GM12878 (cell line): ENCODE results near the gene OTX2. TPM values are rescaled to one million over a fixed set of nuclear protein-coding genes. Genes with fewer than 3 reads are reported as not detected.

Experiments
- ATAC-seq: fragments of 200-7000 bp; cut with Tn5 transposase; 3 replicates; pipeline ENCODE4 v1.9.1; 2020; ENCODE audit warnings: mild to moderate bottlenecking, moderate library complexity
- BruUV-seq: library from RNA; stranded (reverse); fragments of 400-500 nt; replicated peaks from 2 replicates; lab custom pipeline; 2021; lab: Mats Ljungman, UMichigan
- CTCF ChIA-PET: fragments of 300-600 bp; sonication (Branson Sonifier 250); formaldehyde crosslinking; extraction: SDS; loops from one replicate; lab custom pipeline; 2021; ENCODE audit warnings: inconsistent platforms; lab: Yijun Ruan, JAX
- POLR2A ChIA-PET: fragments of 350-600 bp; formaldehyde crosslinking; extraction: SDS; loops from one replicate; lab custom pipeline; 2021; ENCODE audit warnings: inconsistent platforms; lab: Charles Lee
- RAD21 ChIA-PET: fragments of 300-600 bp; sonication (Branson Sonifier 250); formaldehyde crosslinking; loops from one replicate; lab custom pipeline; 2023; ENCODE audit warnings: antibody characterized with exemption; ENCODE audit not compliant: unreplicated experiment; lab: Charles Lee
- SMC1A ChIA-PET: fragments of 300-600 bp; sonication (Branson Sonifier 250); formaldehyde crosslinking; loops from one replicate; lab custom pipeline; 2023; ENCODE audit not compliant: unreplicated experiment, uncharacterized antibody; lab: Charles Lee
- DNase-seq: peaks from one replicate; pipeline ENCODE4 v3.0.0-alpha.2; 2011; ENCODE audit warnings: low read depth, low spot score
- FAIRE-seq: peaks from 3 replicates; lab custom pipeline; 2011; peaks lifted over from hg19 to GRCh38; lab: Jason Lieb, UNC
- H2AFZ ChIP-seq: 2 replicates; pipeline ENCODE4 v1.6.0; 2011; ENCODE audit warnings: low read depth, low read length, control low read depth; ENCODE audit not compliant: control insufficient read depth
- H3K27ac ChIP-seq: 2 replicates; pipeline ENCODE4 v1.5.1; 2011; ENCODE audit warnings: control low read depth; ENCODE audit not compliant: control insufficient read depth, insufficient read depth
- H3K27me3 ChIP-seq, 2 experiments: replicated peaks in 1 of 2; 2 replicates each; pipeline versions ENCODE4 v1.6.0 to v1.6.1; 2011; ENCODE audit warnings: low read length in 1 of 2; ENCODE audit not compliant: control insufficient read depth in 2 of 2, insufficient read depth in 2 of 2
- H3K36me3 ChIP-seq, 2 experiments: 2 replicates each; pipeline ENCODE4 v1.5.1; 2011; ENCODE audit warnings: low read length in 1 of 2; ENCODE audit not compliant: control insufficient read depth in 2 of 2, insufficient read depth in 2 of 2
- H3K4me1 ChIP-seq: 2 replicates; pipeline ENCODE4 v1.6.1; 2011; ENCODE audit warnings: mild to moderate bottlenecking, low read length, moderate library complexity, mixed read lengths; ENCODE audit not compliant: control insufficient read depth, insufficient read depth
- H3K4me2 ChIP-seq: 2 replicates; pipeline ENCODE4 v1.6.0; 2011; ENCODE audit warnings: control low read depth; ENCODE audit not compliant: control insufficient read depth, insufficient read depth
- H3K4me3 ChIP-seq: fragments of 200-600 bp; sonication (generic); 2 replicates; pipeline ENCODE4 v1.5.1; 2016
- H3K79me2 ChIP-seq: 2 replicates; pipeline ENCODE4 v1.6.0; 2011; ENCODE audit warnings: low read length; ENCODE audit not compliant: control insufficient read depth, insufficient read depth
- H3K9ac ChIP-seq: 2 replicates; pipeline ENCODE4 v1.8.0; 2011; ENCODE audit warnings: low read length, control low read depth, mixed read lengths; ENCODE audit not compliant: control insufficient read depth, insufficient read depth
- H3K9me3 ChIP-seq: replicated peaks from 3 replicates; pipeline ENCODE4 v1.5.1; 2011; ENCODE audit warnings: mild to moderate bottlenecking, low read length; ENCODE audit not compliant: control insufficient read depth, insufficient read depth
- H4K20me1 ChIP-seq: 2 replicates; pipeline ENCODE4 v1.6.0; 2011; ENCODE audit not compliant: control insufficient read depth, insufficient read depth
- E2F8 ChIP-seq: fragments of 450-650 bp; IDR thresholded peaks from 2 replicates; pipeline ENCODE4 v1.6.1; 2018; ENCODE audit warnings: mild to moderate bottlenecking, low read depth, moderate library complexity; ENCODE audit not compliant: partially characterized antibody
- ESRRA ChIP-seq: IDR thresholded peaks from 2 replicates; pipeline ENCODE4 v1.6.1; 2012; ENCODE audit warnings: mild to moderate bottlenecking, low read length, improper control_type of control experiment
- IRF5 ChIP-seq: fragments of 450-650 bp; IDR thresholded peaks from 2 replicates; pipeline ENCODE4 v1.6.1; 2017; ENCODE audit warnings: borderline replicate concordance
- NFIC ChIP-seq: IDR thresholded peaks from 2 replicates; pipeline ENCODE4 v1.6.1; 2012; ENCODE audit warnings: low read depth, mild to moderate bottlenecking, inconsistent platforms, low read length, moderate library complexity
- NFYA ChIP-seq: IDR thresholded peaks from 2 replicates; pipeline ENCODE4 v1.6.1; 2011; ENCODE audit warnings: low read depth, mild to moderate bottlenecking, low read length, improper control_type of control experiment, borderline replicate concordance
- RBBP5 ChIP-seq: fragments of 200-600 bp; sonication (generic); conservative IDR thresholded peaks from 2 replicates; pipeline ENCODE4 v1.6.1; 2016
- YY1 ChIP-seq: IDR thresholded peaks from 2 replicates; pipeline ENCODE4 v1.6.1; 2011; ENCODE audit warnings: low read depth, mild to moderate bottlenecking, low read length
- ZSCAN29 ChIP-seq: fragments of 450-650 bp; IDR thresholded peaks from 2 replicates; pipeline ENCODE4 v1.6.1; 2017; ENCODE audit warnings: mild to moderate bottlenecking, moderate library complexity
- ZZZ3 ChIP-seq: IDR thresholded peaks from 2 replicates; pipeline ENCODE4 v1.6.1; 2011; ENCODE audit warnings: low read depth; ENCODE audit not compliant: control insufficient read depth, insufficient read length
- WGBS: methylation state at CpG from one replicate; pipeline ENCODE4 v1.1.6; 2016; ENCODE audit warnings: low lambda C conversion rate; ENCODE audit not compliant: insufficient replicate concordance, insufficient coverage; ENCODE audit errors: missing lambda C conversion rate; 5-methylcytosine and 5-hydroxymethylcytosine counted together
- in situ Hi-C: fragments of 300-500 bp; cut with MboI; formaldehyde crosslinking; loops from 9 replicates; pipeline ENCODE4 v1.14.3; 2018; ENCODE audit warnings: mixed read lengths
- intact Hi-C: fragments of 100-400 bp; cut with micrococcal nuclease; formaldehyde crosslinking; loops from one replicate; pipeline ENCODE4 v1.14.2; 2022; ENCODE audit not compliant: unreplicated experiment
- polyA plus RNA-seq, 11 experiments: library from polyadenylated mRNA; depleted of rRNA in 4 of 11; unstranded in 6 of 11; stranded (reverse) in 5 of 11; fragments of >200 nt; fragmentation: Nextera tagmentation in 4 of 11; fragmentation: Illumina TruSeq in 1 of 11; extraction: Ambion mirVana in 4 of 11; extraction: Trizol in 1 of 11; gene quantifications; 1 replicate in 1 of 11; 2 replicates in 10 of 11; pipeline versions ENCODE4 v1.2.1 to v1.2.3, GENCODE V29; 2011 to 2016; ENCODE audit warnings: inconsistent platforms in 2 of 11, missing spikeins in 2 of 11, low read depth in 1 of 11
- total RNA-seq, 4 experiments: library from RNA; depleted of rRNA in 3 of 4; stranded (reverse); fragments of >200 nt in 3 of 4; fragmentation: Illumina TruSeq in 1 of 4; extraction: Trizol in 1 of 4; gene quantifications; 2 replicates each; pipeline versions ENCODE4 v1.2.1 to v1.2.3, GENCODE V29; 2013 to 2021

The OTX2 gene
- total and polyA plus RNA-seq, 10 of the 15 experiments (the other 5 are each of a cell fraction or from before 2014, with no cell fraction given): not detected

- no peak overlapping the region for H3K27ac ChIP-seq
- H3K9me3 ChIP-seq: no peaks in the 10 kb centered on the region
- no peaks in the 10 kb centered on the region for H3K27me3 ChIP-seq
- no peak for DNase-seq
- H4K20me1 ChIP-seq: no peaks in the 10 kb centered on the region
- BruUV-seq: no TSS peak
- in situ Hi-C loops (no loop called here), intact Hi-C loops (no loop called here)
- no peak for ATAC-seq
- H3K4me2 ChIP-seq: no peak overlapping the region
- H3K36me3 ChIP-seq: no peaks in the 10 kb centered on the region
- H3K4me1 ChIP-seq: no peaks in the 10 kb centered on the region
- ChIA-PET POLR2A (no interaction called here), SMC1A (no interaction called here), CTCF (no interaction called here), RAD21 (no interaction called here)
- no peaks in the 10 kb centered on the region for H3K79me2 ChIP-seq
- no peak for FAIRE-seq
- H3K9ac ChIP-seq: no peak overlapping the region
- no peak overlapping the region for H2AFZ ChIP-seq
- TF ChIP-seq ZZZ3: no peak
- TF ChIP-seq YY1: no peak
- no peak for TF ChIP-seq IRF5
- H3K4me3 ChIP-seq: no peak overlapping the region
- WGBS: 23% methylated on average over 6 of the region's 6 CpGs
Measured at GRCh38 chr14:56760164-56760914, 49.9 kb downstream of the OTX2 start.

- ATAC-seq: no peak
- H3K9me3 ChIP-seq: no peaks in the 10 kb centered on the region
- H3K4me3 ChIP-seq: no peak overlapping the region
- H3K4me1 ChIP-seq: no peaks in the 10 kb centered on the region
- SMC1A ChIA-PET: no interaction called here
- RAD21 ChIA-PET: no interaction called here
- no peaks in the 10 kb centered on the region for H3K27me3 ChIP-seq
- 40% methylated on average over 2 of the region's 2 CpGs for WGBS
- DNase-seq: no peak
- intact Hi-C loops: no loop called here
- no peak overlapping the region for H3K27ac ChIP-seq
- no peak overlapping the region for H2AFZ ChIP-seq
- in situ Hi-C loops: no loop called here
- POLR2A ChIA-PET: no interaction called here
- H3K9ac ChIP-seq: no peak overlapping the region
- H3K36me3 ChIP-seq: no peaks in the 10 kb centered on the region
- H3K79me2 ChIP-seq: no peaks in the 10 kb centered on the region
- TF ChIP-seq RBBP5: no peak
- TF ChIP-seq IRF5: no peak
- no peak for TF ChIP-seq E2F8
- no peak for TF ChIP-seq NFYA
- no peak for TF ChIP-seq ESRRA
- TF ChIP-seq NFIC: no peak
- no peak for TF ChIP-seq ZSCAN29
- H3K4me2 ChIP-seq: no peak overlapping the region
- CTCF ChIA-PET: interaction anchor here (0.6 kb wide), 1 partner anchor 200 kb away, joined by 4 read pairs; no protein-coding TSS in a partner anchor
- no peak for FAIRE-seq
- H4K20me1 ChIP-seq: no peaks in the 10 kb centered on the region
- BruUV-seq: no TSS peak
Measured at GRCh38 chr14:56759633-56760032, 50.6 kb downstream of the OTX2 start.
